ENCODE data around the gene GFOD1.
"Not testable (repeated sequence)": the region's sequence is repeated elsewhere in the genome, so short reads cannot be mapped to it uniquely, and the experiment has no call there.

GFOD1 gene

DNA sequence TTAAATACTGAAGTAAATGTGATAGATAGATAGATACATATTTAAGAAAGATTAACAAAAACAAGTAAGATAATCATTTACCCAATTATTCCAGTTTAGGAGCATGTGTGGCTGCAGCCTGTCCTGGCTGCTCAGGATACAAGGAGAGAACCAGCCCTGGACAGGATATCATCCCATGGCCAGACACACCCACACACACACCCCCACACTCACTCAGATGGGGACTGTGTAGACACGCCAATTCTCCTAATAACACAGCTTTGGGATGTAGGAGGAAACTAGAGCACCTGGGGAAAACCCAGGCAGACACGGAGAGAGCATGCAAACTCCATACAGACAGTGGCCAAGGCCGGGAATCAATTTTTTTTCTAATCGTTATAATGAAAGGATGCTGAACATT, 45.6 kb downstream of the GFOD1 start:
- no peak for DNase-seq (ENCODE audit: low spot score)

DNA sequence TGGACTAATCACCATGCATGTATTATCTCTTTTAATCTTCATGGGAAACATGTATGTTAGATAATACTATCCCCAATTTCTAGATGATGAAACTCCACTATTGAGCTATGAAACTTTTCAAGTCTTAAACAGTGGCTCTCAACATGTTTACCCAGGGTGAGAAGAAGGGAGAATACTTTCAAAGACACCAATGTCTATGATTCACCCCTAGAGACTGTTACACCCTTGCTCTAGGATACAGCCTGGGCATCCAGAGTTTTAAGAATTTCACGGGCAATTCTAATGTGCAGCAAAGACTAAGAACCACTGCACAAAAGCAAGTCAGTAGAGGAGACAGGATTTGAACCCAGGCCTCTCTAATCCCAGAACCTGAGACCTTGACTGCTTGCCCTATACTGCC, 47.8 kb downstream of the GFOD1 start:
- DNase-seq (ENCODE audit: low spot score), result no peak

DNA sequence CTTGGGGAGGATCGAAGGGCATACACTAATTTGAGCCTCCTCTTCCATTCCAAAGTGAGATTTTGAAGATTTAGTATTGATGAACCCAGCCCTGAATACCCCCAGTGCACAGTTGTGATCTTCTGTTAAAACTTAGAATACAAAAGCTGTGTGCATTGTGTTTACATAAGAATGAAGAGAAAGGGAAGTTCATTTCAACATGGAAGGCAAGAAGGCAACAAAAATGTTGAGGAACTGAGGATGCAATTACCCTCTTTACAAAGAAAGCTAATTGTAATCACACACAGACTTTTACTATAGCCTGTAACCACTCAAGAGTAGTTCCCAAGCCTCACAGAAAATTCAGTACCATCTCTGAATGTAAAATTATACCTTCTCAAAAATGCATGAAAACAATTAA, 49.3 kb downstream of the GFOD1 start:
- DNase-seq (ENCODE audit: low spot score), result no peak

DNA sequence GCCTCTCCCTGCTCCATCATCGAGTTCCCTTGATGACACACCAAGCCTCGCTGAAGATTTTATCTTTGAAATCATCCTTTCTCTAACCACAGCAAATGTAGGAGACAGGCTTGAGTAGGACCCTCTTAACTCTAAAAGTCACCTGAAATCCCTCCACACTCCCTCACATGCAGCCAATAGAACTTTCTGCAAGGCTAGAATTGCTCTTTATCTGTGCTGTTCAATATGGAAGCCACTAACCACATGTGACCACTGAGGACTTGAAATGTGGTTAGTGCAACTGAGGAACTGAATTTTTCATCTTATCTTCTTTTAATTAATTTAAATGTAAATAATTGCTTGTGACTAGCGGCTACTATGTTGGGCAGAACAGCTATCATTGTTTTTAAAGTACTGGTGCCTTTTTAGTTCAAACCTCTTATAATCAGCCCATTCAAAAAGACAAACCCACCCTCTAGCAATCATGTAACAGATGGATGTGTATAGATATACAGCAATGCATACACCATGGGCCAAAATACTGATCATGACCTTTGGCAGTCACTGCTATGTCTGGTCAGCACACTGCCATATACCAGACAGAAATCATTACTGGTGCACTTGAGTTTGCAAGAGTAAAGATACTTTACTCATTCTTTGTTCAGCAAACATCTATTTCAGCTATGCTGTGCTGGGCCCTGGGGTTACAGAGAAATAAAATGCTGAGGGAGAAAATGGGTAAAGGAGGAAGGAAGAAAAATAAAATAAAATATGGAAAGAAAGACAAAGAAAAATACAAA, 50.0 kb downstream of the GFOD1 start:
- no peak for DNase-seq (ENCODE audit: low spot score)

DNA sequence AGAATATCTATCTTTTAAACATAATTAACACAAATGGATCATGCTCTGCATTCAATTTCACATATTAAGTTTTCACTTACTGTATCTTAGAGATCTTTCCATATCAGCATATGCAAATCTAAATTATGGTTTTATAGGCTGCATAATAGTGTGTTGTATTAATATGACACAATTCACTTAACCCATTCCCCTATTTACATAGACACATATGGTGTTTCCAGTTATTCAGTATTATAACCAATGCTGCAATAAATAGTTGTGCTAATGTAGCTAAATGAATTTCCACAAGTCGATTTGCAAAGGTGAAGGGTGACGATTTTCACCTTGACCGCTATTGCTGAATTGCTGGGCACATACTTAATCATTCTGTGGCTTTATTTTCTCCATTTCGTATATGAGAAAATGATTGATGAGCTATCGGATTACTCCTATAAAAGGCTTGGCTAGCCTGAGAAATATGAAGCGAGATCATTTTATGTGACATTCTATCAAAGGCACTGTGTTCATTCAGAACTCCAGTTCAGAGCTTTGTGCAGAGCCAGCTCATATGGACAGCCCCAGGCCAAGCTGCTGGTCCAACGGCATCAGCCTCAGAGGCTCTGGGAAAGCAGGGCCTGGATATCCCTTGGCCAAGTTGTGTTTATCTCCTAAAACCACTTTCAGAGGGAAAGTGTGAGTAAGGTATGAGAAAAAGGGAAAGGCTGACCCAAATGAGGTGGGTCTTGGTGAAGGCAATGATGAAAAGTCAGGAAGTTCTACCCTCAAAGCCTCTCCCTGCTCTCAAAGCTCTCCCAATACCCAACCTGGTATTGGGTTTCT, 50.8 kb downstream of the GFOD1 start:
- no peak for DNase-seq (ENCODE audit: low spot score)

DNA sequence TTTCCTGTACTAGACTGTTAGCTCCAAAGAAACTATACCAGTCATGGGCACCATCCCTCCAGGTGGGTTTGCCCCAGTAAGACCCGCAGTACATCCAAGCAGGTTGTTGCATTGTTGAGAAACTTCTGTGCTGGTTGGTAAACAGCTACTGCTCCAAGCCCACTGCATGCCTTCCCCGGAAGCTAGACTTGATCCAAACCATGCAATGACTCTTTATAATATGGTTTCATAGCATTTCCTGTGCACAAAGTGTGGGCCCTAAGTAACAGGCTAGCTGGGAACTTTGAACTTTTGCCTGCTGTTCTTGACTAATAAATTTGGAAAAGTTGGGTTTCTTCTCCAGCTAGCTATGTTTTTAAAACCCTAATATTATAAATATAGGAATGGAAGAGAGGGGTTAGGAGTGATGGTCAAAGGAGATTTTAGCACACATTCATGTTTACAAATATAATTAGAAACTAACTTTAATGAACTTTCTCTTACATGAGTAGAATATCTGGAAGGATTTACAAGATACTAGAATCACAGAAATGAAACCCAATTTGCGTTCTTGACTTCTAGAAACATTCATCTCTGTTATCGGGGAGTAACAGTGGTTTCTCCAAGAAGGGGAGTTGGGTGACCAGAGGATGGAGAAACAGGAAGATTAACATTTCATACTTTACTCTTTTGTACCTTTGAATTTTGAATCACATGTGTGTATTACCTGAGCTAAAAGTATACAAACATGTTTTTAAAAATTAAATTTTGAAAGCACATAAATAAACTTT, 51.7 kb downstream of the GFOD1 start:
- DNase-seq (ENCODE audit: low spot score), result no peak

DNA sequence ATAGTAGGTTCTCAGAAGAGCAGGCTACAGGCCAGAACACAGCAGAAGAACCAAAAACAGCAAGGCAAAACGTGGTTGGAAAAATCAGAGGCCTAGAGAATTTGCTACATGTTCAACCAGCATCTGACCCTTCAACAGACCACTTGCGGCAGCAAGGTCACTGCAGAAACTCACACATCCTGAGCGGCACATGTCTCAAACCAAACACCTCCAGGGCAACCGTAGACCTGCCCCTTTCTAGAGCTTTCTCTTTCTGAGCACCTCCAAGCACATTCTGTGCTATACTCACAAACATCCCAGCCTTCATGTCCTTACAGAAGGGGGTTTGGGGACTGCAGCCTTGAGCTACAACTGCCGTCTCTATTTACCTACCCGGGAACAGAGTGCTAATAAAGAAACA, 52.6 kb downstream of the GFOD1 start:
- DNase-seq (ENCODE audit: low spot score), result no peak

DNA sequence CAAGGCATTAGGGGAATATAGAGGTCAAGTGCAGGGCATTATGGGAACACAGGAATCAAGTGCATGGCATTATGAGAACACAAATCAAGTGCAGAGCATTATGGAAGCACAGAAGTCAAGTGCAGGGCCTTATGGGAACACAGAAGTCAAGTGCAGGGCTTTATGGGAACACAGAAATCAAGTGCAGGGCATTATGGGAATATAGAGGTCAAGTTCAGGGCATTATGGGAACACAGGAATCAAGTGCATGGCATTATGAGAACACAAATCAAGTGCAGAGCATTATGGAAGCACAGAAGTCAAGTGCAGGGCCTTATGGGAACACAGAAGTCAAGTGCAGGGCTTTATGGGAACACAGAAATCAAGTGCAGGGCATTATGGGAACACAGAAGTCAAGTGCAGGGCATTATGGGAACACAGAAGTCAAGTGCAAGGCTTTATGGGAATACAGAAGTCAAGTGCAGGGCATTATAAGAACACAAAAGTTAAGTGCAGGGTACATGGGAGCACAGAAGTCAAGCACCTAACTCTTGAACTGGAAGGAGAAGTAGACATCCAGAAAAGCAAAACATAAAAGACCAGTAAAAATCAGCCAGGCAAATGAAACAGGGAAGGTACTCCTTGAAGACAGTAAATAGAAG, 53.1 kb downstream of the GFOD1 start:
- not testable (repeated sequence) for DNase-seq (ENCODE audit: low spot score)

DNA sequence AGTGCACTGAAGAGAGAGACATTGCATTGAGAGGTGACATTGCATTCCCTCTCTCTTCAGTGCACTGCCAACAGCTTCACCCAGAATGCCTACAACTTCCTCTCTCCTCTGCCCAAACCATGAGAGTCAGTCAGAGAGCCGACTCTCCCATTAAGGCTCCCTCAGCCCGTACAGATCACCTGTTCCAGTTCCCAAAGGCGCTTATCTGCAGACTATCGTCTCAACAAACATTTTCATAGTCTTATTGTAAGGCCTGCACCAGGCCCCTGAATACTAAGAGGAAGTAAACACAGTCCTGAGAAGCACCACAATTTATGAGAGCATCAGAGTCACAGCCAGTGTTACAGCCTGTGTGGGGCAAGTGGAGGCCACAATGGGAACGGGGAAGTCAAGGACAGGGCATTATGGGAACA, 53.7 kb downstream of the GFOD1 start:
- no peak for DNase-seq (ENCODE audit: low spot score)

DNA sequence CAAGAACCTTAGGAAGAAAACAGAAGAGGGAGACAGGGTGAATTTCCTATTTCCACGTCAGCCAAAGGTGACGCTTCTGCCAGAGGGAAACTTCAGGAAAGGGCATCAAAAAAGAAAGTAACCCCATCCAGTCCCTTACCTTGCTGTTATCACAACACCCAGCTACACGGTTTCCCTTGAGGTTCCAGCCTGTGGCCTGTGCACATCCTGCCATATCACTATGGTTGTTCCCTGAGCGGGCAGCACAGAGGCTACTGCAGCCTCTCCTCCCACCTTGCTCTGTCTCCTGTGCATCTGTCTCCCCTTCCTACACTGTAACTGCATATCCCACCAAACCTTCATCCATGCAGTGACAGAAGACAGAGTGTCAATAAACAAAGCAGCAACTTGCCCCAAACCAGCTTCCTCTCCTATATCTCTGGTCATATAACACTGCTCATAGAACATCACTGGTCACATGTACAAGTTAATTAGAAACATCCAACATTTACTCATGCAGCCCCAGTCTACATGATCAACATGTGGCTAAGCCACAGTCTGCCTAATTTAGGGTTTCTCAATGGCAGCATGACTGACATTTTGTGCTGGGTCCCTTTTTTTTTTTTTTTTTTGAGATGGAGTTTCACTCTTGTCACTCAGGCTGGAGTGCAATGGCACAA, 54.7 kb downstream of the GFOD1 start:
- no peak for DNase-seq (ENCODE audit: low spot score)

DNA sequence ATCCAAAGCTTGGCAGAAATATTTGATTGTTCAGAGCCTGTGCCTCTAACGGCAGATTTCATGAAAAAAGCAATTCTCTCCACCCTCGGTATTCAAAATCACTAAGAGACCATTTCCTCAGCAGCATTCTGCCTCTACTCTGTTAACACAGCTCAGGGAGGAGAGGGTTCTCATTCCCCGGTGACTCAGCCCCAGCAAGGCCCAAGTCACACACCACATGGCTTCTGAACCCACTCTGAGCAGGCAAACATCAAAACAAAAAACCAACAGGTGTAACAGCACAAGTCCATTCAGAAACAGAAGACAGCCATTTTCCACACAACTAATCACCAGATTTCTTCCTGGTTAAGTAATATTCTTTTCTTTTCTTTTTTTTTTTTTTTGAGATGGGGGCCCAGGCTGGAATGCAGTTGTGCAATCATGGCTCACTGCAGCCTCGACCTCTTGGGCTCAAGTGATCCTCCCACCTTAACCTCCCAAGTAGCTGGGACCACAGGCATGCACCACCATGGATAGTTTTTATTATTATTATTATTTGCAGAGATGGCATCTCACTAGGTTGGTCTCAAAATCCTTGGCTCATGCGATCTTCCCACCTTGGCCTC, 55.4 kb downstream of the GFOD1 start:
- DNase-seq (ENCODE audit: low spot score), result no peak

DNA sequence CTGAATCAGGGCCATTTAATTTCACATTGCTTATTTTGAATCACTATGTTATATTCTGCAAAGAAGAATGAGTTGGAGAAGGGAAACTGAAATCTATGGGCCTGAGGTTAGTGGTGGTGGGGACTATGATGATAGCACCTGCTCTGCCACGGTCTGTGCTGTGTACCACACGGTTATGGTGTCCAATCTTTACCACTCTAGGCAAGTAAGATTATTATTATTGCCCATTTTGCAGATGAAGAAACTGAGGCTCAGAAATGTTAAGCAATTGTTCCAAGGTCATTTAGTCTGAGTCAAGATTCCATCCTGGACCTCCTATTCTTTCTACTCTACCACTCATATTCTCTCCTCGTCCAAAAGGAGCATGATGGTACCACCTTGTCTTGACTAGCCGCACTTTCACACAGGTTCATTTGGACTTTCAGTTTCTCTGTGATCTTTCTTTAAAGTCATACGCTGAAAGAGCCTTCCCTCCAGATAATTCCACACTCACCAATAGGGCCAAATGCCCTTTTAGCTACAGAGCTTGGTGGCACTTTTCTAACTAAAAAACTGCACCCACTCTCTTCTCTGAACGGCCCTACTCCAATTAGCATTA, 56.2 kb downstream of the GFOD1 start:
- DNase-seq (ENCODE audit: low spot score), result no peak

DNA sequence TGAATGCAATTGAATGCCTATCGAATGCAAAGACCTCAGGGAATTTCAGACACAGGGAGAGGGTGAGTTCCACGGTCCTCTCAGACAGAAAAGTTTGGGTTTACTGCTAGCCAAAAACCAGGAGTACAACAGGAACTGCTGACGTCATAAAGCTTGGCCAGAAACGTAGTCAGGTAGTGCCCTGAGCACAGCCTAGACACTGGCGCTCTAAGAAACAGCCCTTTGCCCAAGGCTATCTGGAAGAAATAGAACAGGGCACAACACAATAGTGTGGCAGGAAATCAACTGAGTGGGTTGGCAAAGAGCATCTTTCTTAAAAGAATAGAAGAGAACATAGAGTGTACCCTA, 58.0 kb downstream of the GFOD1 start:
- no peak for DNase-seq (ENCODE audit: low spot score)

DNA sequence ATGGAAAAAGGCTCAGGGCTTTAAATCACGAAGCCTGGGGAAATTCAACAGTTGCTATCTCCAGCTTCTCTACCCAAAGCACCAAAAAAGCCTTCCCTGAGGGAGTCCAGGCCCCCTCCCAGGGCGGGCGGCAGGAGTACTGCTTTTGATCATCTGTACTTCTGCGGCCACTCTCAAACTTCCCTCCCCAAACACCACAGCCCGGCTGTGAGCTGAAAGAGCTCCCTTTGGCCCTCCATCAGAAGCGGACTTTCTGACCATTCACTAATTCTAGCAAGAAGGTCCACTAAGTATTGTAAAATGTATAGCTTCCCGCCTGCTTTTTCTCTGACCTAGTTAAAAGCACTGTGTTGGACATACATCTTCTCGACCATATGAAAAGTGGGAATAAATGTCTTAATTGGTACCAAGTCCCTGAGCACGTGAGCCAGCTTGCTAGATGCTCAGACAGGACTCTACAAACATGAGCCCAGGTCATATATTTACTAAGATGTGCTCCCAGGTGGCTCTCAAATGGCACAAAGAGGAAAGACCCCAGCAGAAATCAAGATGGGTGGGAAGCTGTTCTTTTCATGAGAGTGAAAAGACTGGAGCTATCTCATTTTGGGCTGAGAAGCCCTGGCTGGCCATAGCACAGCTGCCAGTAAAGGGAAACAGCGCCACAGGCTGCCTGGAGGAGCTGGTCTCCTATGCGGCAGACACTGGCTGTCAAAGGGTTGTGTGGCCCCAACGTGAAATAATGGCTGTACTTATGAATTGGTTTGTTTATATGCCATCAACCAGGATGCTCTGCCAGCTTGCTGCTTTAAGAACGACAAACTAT, 58.6 kb downstream of the GFOD1 start:
- DNase-seq (ENCODE audit: low spot score), result no peak

DNA sequence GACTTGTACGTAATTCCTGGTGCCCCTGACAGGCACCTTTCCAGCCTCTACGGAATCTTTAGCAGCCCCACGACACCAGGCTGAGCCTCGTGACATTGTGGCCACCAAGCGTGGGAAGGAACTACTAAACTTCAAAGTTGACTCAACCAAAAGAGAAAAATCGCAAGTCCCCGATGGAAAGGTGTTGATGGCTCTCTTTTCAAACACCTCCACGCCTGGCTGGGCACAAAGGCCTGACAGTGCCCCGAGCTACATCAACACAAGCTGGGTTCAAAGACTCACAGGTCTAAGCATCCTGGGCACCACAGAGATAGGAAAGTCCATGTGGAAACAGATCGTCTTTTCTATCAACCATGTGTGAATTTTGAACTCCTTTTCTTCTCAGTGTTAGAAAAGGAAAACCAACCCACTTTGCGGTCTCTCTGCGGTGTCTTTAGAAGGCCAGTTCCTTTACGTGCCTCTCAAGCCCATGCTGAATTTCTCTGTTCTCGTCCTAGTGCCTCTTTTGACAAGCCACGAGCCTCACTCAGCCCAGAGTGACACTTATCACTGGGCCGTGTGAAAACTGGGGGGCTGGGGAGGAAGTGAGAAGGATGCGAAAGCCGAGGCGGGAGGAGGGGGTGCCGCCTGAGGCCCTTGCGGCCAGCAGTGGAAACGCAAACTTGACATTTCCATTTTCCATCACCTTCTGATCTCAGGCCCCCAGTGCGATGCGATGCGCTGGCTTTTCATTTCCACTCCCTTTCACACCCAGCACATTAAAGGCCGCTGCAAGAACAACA, 59.4 kb downstream of the GFOD1 start:
- no peak for DNase-seq (ENCODE audit: low spot score)

DNA sequence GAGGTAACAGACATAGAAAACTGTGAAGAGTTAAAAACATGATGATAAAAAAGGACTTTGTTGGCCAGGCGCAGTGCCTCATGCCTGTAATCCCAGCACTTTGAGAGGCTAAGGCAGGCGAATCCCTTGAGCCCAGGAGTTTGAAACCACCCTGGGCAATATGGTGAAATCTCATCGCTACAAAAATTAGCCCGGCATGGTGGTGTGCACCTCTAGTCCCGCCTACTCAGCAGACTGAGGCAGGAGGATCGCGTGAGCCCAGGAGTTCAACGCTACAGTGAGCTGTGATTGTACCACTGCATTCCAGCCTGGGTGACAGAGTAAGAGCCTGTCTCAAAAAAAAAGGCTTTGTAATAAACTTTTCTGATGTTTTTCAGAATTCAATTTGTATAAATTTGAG, 60.1 kb downstream of the GFOD1 start:
- DNase-seq (ENCODE audit: low spot score), result no peak

DNA sequence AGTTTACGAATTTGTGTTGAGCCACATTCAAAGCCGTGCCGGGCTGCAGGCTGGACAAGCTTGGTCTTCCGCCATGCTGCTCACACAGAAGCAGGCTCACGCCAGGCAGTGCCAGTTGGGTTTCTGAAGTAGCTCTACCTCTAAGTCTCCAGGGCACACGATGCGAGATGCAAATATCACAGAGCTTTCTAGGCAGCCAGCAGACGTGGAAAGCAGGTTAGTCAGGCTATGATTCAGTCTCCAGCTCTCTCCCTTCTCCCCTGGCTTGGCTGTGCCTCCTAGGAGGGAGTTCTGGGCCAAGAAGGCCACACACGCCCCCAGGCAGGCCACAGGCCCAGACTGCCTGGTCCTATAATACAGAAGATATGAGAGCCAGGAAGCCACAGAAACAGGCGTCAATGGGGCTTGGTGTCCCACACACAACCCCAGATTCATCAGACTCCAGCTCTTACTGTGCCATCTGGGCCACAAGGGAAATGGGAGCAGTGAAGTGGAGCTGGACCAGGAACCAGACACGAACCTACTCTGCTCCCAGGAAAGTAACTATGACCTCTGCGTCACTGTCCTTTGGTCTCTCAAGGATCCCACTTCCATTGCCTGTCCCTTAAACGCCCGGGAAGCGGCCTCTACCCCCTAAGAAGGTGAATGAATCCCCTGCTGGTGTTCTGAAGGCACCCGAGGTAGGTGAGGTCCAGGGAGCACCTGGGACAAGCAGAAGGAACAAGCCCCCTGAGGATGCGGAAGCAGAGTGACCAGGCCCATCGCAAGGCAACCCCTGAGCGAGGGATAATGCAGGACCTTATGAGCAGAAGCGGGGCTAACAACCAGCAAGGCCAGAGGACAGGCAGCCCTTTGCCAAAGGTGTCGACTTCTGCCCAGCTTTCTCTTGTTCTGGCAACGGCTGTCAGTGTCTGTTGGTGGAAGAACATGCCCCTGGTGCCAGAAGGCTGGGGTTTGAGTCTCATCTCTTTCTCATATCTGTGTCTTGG, 61.2 kb downstream of the GFOD1 start:
- DNase-seq (ENCODE audit: low spot score), result no peak

DNA sequence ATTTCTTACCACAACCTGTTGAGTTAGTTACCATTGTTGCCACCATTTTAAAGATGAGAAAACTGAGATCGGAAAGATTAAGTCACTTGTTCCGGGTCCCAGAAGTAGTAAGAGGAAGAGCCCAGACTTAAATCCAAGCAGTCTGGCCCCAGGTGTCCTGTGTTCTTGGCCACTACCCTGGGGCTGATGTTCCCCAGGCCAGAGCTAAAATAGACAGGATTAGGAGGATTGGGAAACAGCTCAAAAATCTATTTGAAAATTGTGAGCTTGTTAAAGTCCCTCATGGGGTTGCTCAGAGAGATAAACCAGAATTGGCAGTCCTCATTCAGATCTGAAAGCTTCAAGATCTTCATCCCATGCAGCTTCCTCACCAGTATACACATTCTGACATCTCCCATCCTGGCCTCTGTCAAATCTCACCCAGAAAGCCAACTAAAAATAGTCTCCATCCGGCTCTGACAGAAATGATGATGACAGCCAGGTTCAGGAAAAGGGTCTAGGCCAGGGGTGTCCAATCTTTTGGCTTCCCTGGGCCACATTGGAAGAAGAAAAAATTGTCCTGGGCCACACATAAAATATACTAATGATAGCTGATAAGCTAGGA, 62.0 kb downstream of the GFOD1 start:
- DNase-seq (ENCODE audit: low spot score), result no peak

Measured in kidney capillary endothelial cell (primary cell).